ENCODE measurements around the gene NRXN3. TPM values are rescaled to one million over a fixed set of nuclear protein-coding genes. Genes with fewer than 3 reads are reported as not detected.

The NRXN3 gene
- total and polyA plus RNA-seq, 2 donors (not counting 1 experiment from before 2014, with no cell fraction given): not detected

- ATAC-seq (ENCODE audit: low read depth): no peak
- WGBS (ENCODE audit: insufficient coverage): no CpG with 5 or more reads among the region's 3 CpGs
- H3K36me3 ChIP-seq (replicated peaks in 1 of 2; ENCODE audit: control extremely low read depth in 1 of 2, control insufficient read depth in 1 of 2, extremely low read depth in 1 of 2, insufficient read depth in 2 of 2, low read length in 1 of 2): no peaks in the 10 kb centered on the region
- no peaks in the 10 kb centered on the region for H3K27me3 ChIP-seq (replicated peaks in 1 of 4; ENCODE audit: control extremely low read depth in 1 of 4, control insufficient read depth in 3 of 4, insufficient read depth in 4 of 4, low read length in 3 of 4)
- H3K9me3 Mint-ChIP-seq (ENCODE audit: insufficient read depth): no peaks in the 10 kb centered on the region
- H3K4me3 ChIP-seq (ENCODE audit: control extremely low read depth in 1 of 5, extremely low read depth in 1 of 5, insufficient read depth in 1 of 5, low read depth in 2 of 5, low read length in 4 of 5): no peak overlapping the region
- H4K20me1 ChIP-seq (ENCODE audit: control insufficient read depth, insufficient read depth, low read length, poor library complexity, severe bottlenecking): no peaks in the 10 kb centered on the region
- POLR2A ChIA-PET: no interaction called here
- no peak for DNase-seq
- TF ChIP-seq, protein P1, sequence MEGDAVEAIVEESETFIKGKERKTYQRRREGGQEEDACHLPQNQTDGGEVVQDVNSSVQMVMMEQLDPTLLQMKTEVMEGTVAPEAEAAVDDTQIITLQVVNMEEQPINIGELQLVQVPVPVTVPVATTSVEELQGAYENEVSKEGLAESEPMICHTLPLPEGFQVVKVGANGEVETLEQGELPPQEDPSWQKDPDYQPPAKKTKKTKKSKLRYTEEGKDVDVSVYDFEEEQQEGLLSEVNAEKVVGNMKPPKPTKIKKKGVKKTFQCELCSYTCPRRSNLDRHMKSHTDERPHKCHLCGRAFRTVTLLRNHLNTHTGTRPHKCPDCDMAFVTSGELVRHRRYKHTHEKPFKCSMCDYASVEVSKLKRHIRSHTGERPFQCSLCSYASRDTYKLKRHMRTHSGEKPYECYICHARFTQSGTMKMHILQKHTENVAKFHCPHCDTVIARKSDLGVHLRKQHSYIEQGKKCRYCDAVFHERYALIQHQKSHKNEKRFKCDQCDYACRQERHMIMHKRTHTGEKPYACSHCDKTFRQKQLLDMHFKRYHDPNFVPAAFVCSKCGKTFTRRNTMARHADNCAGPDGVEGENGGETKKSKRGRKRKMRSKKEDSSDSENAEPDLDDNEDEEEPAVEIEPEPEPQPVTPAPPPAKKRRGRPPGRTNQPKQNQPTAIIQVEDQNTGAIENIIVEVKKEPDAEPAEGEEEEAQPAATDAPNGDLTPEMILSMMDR (IDR thresholded peaks at IDR 0.05): no peak
- no peak for TF ChIP-seq EZH2 (IDR thresholded peaks at IDR 0.05; ENCODE audit: borderline replicate concordance, insufficient read depth, low read depth, low read length, poor library complexity, severe bottlenecking)
- no peak overlapping the region for H3K27ac Mint-ChIP-seq
- no peak overlapping the region for H3K27ac ChIP-seq (ENCODE audit: low read length in 2 of 2)
- H3K9me3 ChIP-seq (ENCODE audit: control extremely low read depth in 1 of 3, control insufficient read depth in 2 of 3, insufficient read depth in 1 of 3, low read length in 2 of 3): no peaks in the 10 kb centered on the region
- no peak overlapping the region for H3K4me3 Mint-ChIP-seq
- H3K79me2 ChIP-seq (ENCODE audit: control insufficient read depth, insufficient read depth, low read length): no peaks in the 10 kb centered on the region
- CTCF ChIA-PET: interaction anchor here (0.9 to 1.2 kb wide), 3 partner anchors 8 to 1872 kb away, joined by 3 read pairs; no protein-coding TSS in a partner anchor
- intact Hi-C loops (cut with micrococcal nuclease): no loop called here
- no peak overlapping the region for H3K4me2 ChIP-seq (replicated peaks; ENCODE audit: low read depth, low read length, poor library complexity, severe bottlenecking)
- no peaks in the 10 kb centered on the region for H3K4me1 ChIP-seq (ENCODE audit: control insufficient read depth in 2 of 2, insufficient read depth in 2 of 2, low read length in 2 of 2)
- no peaks in the 10 kb centered on the region for H3K4me1 Mint-ChIP-seq
- H3K9ac ChIP-seq (ENCODE audit: low read length): no peak overlapping the region
- H3K27me3 Mint-ChIP-seq: peaks cover 3% of the 10 kb centered on the region
- H2AFZ ChIP-seq (ENCODE audit: insufficient read depth, low read depth, low read length, poor library complexity, severe bottlenecking): no peak overlapping the region
Observed at GRCh38 chr14:78974691-78975090, 804.5 kb downstream of the NRXN3 start.

GRCh38 chr14:78975734-78976133, 805.6 kb downstream of the NRXN3 start:
- intact Hi-C loops (cut with micrococcal nuclease): no loop called here
- ATAC-seq (ENCODE audit: low read depth) (no peak), DNase-seq (no peak)
- no peak overlapping the region for H3K27ac Mint-ChIP-seq
- CTCF ChIA-PET: interaction anchor here (1.2 kb wide), 1 partner anchor 15 kb away, joined by 3 read pairs; no protein-coding TSS in a partner anchor
- H3K4me1 Mint-ChIP-seq: no peaks in the 10 kb centered on the region
- H2AFZ ChIP-seq (ENCODE audit: insufficient read depth, low read depth, low read length, poor library complexity, severe bottlenecking): no peak overlapping the region
- peaks cover 6% of the 10 kb centered on the region for H3K27me3 Mint-ChIP-seq
- no peaks in the 10 kb centered on the region for H3K79me2 ChIP-seq (ENCODE audit: control insufficient read depth, insufficient read depth, low read length)
- H3K9ac ChIP-seq (ENCODE audit: low read length): no peak overlapping the region
- H3K27me3 ChIP-seq (replicated peaks in 1 of 4; ENCODE audit: control extremely low read depth in 1 of 4, control insufficient read depth in 3 of 4, insufficient read depth in 4 of 4, low read length in 3 of 4): no peaks in the 10 kb centered on the region
- H3K4me1 ChIP-seq (ENCODE audit: control insufficient read depth in 2 of 2, insufficient read depth in 2 of 2, low read length in 2 of 2): no peaks in the 10 kb centered on the region
- H4K20me1 ChIP-seq (ENCODE audit: control insufficient read depth, insufficient read depth, low read length, poor library complexity, severe bottlenecking): no peaks in the 10 kb centered on the region
- no peak overlapping the region for H3K4me2 ChIP-seq (replicated peaks; ENCODE audit: low read depth, low read length, poor library complexity, severe bottlenecking)
- H3K4me3 ChIP-seq (ENCODE audit: control extremely low read depth in 1 of 5, extremely low read depth in 1 of 5, insufficient read depth in 1 of 5, low read depth in 2 of 5, low read length in 4 of 5): no peak overlapping the region
- no peaks in the 10 kb centered on the region for H3K36me3 ChIP-seq (replicated peaks in 1 of 2; ENCODE audit: control extremely low read depth in 1 of 2, control insufficient read depth in 1 of 2, extremely low read depth in 1 of 2, insufficient read depth in 2 of 2, low read length in 1 of 2)
- H3K9me3 Mint-ChIP-seq (ENCODE audit: insufficient read depth): no peaks in the 10 kb centered on the region
- POLR2A ChIA-PET: no interaction called here
- TF ChIP-seq, protein P1 (IDR thresholded peaks at IDR 0.05): no peak
- no peak for TF ChIP-seq EZH2 (IDR thresholded peaks at IDR 0.05; ENCODE audit: borderline replicate concordance, insufficient read depth, low read depth, low read length, poor library complexity, severe bottlenecking)
- H3K27ac ChIP-seq (ENCODE audit: low read length in 2 of 2): no peak overlapping the region
- H3K9me3 ChIP-seq (ENCODE audit: control extremely low read depth in 1 of 3, control insufficient read depth in 2 of 3, insufficient read depth in 1 of 3, low read length in 2 of 3): no peaks in the 10 kb centered on the region
- WGBS (ENCODE audit: insufficient coverage): 100% methylated on average over 3 of the region's 3 CpGs
- H3K4me3 Mint-ChIP-seq: no peak overlapping the region
